ENCODE data around the gene MRPL44. TPM values are rescaled to one million over a fixed set of nuclear protein-coding genes. Genes with fewer than 3 reads are reported as not detected.

MRPL44 gene
- total and polyA plus RNA-seq, 2 of the 13 experiments (the other 11 are each of a cell fraction or from before 2014, with no cell fraction given), result 38.4 to 78.0 TPM

- 79% methylated on average over 1 of the region's 1 CpG for WGBS (ENCODE audit: low lambda C conversion rate)
- ATAC-seq, result no peak
- TF ChIP-seq HNRNPUL1 (IDR thresholded peaks at IDR 0.05; ENCODE audit: low read depth, low read length), result no peak
- TF ChIP-seq GLI4 (CRISPR knock-in tag; IDR thresholded peaks at IDR 0.05; ENCODE audit: borderline replicate concordance), result no peak
- no peak for TF ChIP-seq NR2F2 (IDR thresholded peaks at IDR 0.05; ENCODE audit: borderline replicate concordance, low read depth)
- TF ChIP-seq, protein P1, sequence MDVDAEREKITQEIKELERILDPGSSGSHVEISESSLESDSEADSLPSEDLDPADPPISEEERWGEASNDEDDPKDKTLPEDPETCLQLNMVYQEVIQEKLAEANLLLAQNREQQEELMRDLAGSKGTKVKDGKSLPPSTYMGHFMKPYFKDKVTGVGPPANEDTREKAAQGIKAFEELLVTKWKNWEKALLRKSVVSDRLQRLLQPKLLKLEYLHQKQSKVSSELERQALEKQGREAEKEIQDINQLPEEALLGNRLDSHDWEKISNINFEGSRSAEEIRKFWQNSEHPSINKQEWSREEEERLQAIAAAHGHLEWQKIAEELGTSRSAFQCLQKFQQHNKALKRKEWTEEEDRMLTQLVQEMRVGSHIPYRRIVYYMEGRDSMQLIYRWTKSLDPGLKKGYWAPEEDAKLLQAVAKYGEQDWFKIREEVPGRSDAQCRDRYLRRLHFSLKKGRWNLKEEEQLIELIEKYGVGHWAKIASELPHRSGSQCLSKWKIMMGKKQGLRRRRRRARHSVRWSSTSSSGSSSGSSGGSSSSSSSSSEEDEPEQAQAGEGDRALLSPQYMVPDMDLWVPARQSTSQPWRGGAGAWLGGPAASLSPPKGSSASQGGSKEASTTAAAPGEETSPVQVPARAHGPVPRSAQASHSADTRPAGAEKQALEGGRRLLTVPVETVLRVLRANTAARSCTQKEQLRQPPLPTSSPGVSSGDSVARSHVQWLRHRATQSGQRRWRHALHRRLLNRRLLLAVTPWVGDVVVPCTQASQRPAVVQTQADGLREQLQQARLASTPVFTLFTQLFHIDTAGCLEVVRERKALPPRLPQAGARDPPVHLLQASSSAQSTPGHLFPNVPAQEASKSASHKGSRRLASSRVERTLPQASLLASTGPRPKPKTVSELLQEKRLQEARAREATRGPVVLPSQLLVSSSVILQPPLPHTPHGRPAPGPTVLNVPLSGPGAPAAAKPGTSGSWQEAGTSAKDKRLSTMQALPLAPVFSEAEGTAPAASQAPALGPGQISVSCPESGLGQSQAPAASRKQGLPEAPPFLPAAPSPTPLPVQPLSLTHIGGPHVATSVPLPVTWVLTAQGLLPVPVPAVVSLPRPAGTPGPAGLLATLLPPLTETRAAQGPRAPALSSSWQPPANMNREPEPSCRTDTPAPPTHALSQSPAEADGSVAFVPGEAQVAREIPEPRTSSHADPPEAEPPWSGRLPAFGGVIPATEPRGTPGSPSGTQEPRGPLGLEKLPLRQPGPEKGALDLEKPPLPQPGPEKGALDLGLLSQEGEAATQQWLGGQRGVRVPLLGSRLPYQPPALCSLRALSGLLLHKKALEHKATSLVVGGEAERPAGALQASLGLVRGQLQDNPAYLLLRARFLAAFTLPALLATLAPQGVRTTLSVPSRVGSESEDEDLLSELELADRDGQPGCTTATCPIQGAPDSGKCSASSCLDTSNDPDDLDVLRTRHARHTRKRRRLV (CRISPR knock-in tag; IDR thresholded peaks at IDR 0.05), result no peak
- TF ChIP-seq MBD4 (IDR thresholded peaks at IDR 0.05; ENCODE audit: borderline replicate concordance, low read length), result no peak
- TF ChIP-seq DMAP1 (CRISPR knock-in tag; IDR thresholded peaks at IDR 0.05), result no peak
- TF ChIP-seq SCMH1 (CRISPR knock-in tag; IDR thresholded peaks at IDR 0.05; ENCODE audit: borderline replicate concordance), result no peak
- no peak for TF ChIP-seq POLR2G (IDR thresholded peaks at IDR 0.05; ENCODE audit: low read depth, low read length)
- no peak for TF ChIP-seq ZNF740 (CRISPR knock-in tag; IDR thresholded peaks at IDR 0.05)
- no peak for TF ChIP-seq HNRNPK (IDR thresholded peaks at IDR 0.05; ENCODE audit: low read depth, low read length, poor library complexity, severe bottlenecking)
- no peak for TF ChIP-seq CTCF (CRISPR knock-in tag; IDR thresholded peaks at IDR 0.05)
- TF ChIP-seq SMC3 (IDR thresholded peaks at IDR 0.05; ENCODE audit: low read length), result no peak
- no peak for TF ChIP-seq KDM6A (CRISPR knock-in tag; IDR thresholded peaks at IDR 0.05; ENCODE audit: low read depth)
- TF ChIP-seq, protein P2, sequence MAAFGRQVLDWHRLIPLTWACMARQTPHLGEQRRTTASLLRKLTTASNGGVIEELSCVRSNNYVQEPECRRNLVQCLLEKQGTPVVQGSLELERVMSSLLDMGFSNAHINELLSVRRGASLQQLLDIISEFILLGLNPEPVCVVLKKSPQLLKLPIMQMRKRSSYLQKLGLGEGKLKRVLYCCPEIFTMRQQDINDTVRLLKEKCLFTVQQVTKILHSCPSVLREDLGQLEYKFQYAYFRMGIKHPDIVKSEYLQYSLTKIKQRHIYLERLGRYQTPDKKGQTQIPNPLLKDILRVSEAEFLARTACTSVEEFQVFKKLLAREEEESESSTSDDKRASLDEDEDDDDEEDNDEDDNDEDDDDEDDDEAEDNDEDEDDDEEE (CRISPR knock-in tag; IDR thresholded peaks at IDR 0.05), result no peak
- no peak for TF ChIP-seq SAFB2 (CRISPR knock-in tag; IDR thresholded peaks at IDR 0.05; ENCODE audit: borderline replicate concordance, low read depth)
- TF ChIP-seq HNF4A (CRISPR knock-in tag; IDR thresholded peaks at IDR 0.05), result no peak
- no peak for TF ChIP-seq FOXA3 (CRISPR knock-in tag; IDR thresholded peaks at IDR 0.05)
These were observed 54.6 kb downstream of the MRPL44 start for GRCh38 chr2:224011837-224012236.

More at GRCh38 chr2:224011837-224012236, 54.6 kb downstream of the MRPL44 start:
- Histone ChIP-seq H3K4me1 (ENCODE audit: insufficient read depth, low read length) (peaks cover 34% of the 10 kb centered on the region), H3K4me2 (ENCODE audit: low read depth, low read length) (no peak overlapping the region), H2AFZ (ENCODE audit: low read length) (no peak overlapping the region), H3K79me2 (ENCODE audit: insufficient read depth, low read length) (no peaks in the 10 kb centered on the region), H3K4me3 (replicated peaks in 1 of 3; ENCODE audit: insufficient read depth in 1 of 3, low read depth in 2 of 3, low read length in 3 of 3) (no peak overlapping the region), H3K9me3 (ENCODE audit: low read length) (no peaks in the 10 kb centered on the region), H3K27me3 (ENCODE audit: control insufficient read depth in 1 of 2, insufficient read depth in 2 of 2, low read length in 2 of 2) (no peaks in the 10 kb centered on the region), H4K20me1 (ENCODE audit: insufficient read depth, low read length) (no peaks in the 10 kb centered on the region), H3K9ac (ENCODE audit: insufficient read depth, low read depth, low read length) (no peak overlapping the region), H3K36me3 (replicated peaks in 1 of 2; ENCODE audit: control insufficient read depth in 1 of 2, insufficient read depth in 2 of 2, low read length in 2 of 2) (no peaks in the 10 kb centered on the region), H3K27ac (ENCODE audit: extremely low read length, insufficient read depth, low read length) (no peak overlapping the region)
- ChIA-PET CTCF (ENCODE audit: low intra/inter-chr PET ratio, low total read pairs) (no interaction called here), POLR2A (no interaction called here)
- no peak for DNase-seq (ENCODE audit: low spot score)
- intact Hi-C loops (cut with micrococcal nuclease; ENCODE audit: unreplicated experiment), result no loop called here
- no peak for FAIRE-seq
- no TSS peak for BruUV-seq (replicated peaks)
- in situ Hi-C loops (cut with HindIII; ENCODE audit: extremely low pct_ligation_motif_present, low pct_unique_long_range_greater_than_20kb), result no loop called here

Data from HepG2 (cell line).